Ascending aorta (tissue), 2 donors: ENCODE data around the gene PCID2. TPM values are rescaled to one million over a fixed set of nuclear protein-coding genes. Genes with fewer than 3 reads are reported as not detected.

Source experiments
- DNase-seq, 2 donors: peaks; one replicate each; pipeline ENCODE4 v3.0.0-alpha.2; 2019; ENCODE audit warnings: low spot score in 2 of 2
- H3K27ac ChIP-seq, 2 donors: fragments of 200-600 bp; sonication (generic); one replicate each; pipeline ENCODE4 v1.5.1; 2016 to 2017; ENCODE audit warnings: mild to moderate bottlenecking in 1 of 2
- H3K27me3 ChIP-seq: fragments of 200-600 bp; sonication (generic); one replicate; pipeline ENCODE4 v1.5.1; 2017
- H3K36me3 ChIP-seq, 2 donors: fragments of 200-600 bp; sonication (generic); one replicate each; pipeline ENCODE4 v1.5.1; 2016
- H3K4me1 ChIP-seq, 2 donors: fragments of 200-600 bp; sonication (generic); one replicate each; pipeline ENCODE4 v1.5.1; 2016 to 2017; ENCODE audit warnings: mild to moderate bottlenecking in 1 of 2
- H3K4me3 ChIP-seq, 2 donors: fragments of 200-600 bp; sonication (generic); one replicate each; pipeline ENCODE4 v1.5.1; 2016 to 2017; ENCODE audit warnings: mild to moderate bottlenecking in 1 of 2
- H3K9me3 ChIP-seq, 2 donors: fragments of 200-600 bp; sonication (generic); one replicate each; pipeline ENCODE4 v1.5.1; 2016
- CTCF ChIP-seq, 3 experiments: fragments of 200-600 bp in 2 of 3; fragments of 450-650 bp in 1 of 3; sonication (generic) in 2 of 3; IDR thresholded peaks; one replicate each; pipeline ENCODE4 v1.5.1; 2016 to 2019; ENCODE audit warnings: antibody characterized with exemption in 3 of 3, mild to moderate bottlenecking in 1 of 3, moderate library complexity in 1 of 3
- intact Hi-C: fragments of 100-400 bp; cut with DNase I; formaldehyde crosslinking; loops from one replicate; pipeline ENCODE4 v1.15.1; 2023
- total RNA-seq: library from RNA; depleted of rRNA; stranded (reverse); fragments of >200 nt; gene quantifications from one replicate; pipeline ENCODE4 v1.1.0, GENCODE V29; 2016

PCID2 gene
- total RNA-seq, 1 donor from 2014 or later = 50.8 TPM

GRCh38 chr13:113135281-113135760 is 73.1 kb downstream of the PCID2 start:
- Histone ChIP-seq H3K4me1 (no peaks in the 10 kb centered on the region), H3K27ac (no peak overlapping the region), H3K27me3 (no peaks in the 10 kb centered on the region), H3K9me3 (no peaks in the 10 kb centered on the region), H3K4me3 (no peak overlapping the region), H3K36me3 (no peaks in the 10 kb centered on the region)
- TF ChIP-seq CTCF (IDR thresholded peaks at IDR 0.05) = no peak
- intact Hi-C loops = no loop called here
- DNase-seq = no peak

DNA sequence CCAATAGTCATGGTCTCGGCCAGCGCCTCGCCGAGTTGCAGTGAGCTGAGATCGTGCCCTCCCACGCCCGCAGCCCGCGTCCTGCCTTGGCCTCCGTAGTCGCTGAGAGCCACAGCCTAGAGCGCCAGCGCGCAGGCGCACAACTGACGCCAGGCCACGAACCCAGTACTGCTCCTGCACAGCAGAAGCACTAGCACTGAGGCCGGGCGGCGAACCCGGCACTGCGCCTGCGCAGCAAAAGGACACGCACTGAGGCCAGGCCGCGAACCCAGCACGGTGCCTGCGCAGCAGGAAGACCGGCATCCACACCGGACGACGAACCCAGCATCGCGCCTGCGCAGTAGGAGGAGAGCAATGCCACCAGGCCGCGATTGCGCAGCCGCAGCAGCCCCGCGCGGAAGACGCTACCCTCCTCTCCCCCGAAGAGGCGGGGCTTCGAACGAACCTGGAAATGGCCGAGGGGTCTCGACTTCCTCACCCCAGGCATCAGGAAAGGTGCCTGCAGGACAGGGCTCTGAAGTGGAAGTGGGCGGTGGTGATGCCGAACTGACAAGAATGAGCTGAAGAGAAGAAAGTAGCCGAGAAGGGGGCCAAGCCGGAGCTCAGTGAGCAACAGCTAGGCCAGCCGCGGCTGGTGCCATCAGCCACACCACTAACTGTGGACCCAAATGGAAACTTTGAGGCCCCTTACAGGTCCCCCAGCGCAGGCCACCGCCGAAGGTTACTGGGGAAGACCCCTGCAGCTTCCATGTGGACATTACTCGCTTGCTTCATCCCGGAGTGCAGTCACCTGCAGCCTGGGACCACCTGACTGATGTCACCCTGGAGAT is 78.3 kb downstream of the PCID2 start:
- intact Hi-C loops = no loop called here
- no peak for TF ChIP-seq CTCF (IDR thresholded peaks at IDR 0.05)
- no peaks in the 10 kb centered on the region for H3K36me3 ChIP-seq
- DNase-seq = peak in 1 of 2 donors; percentile 59
- no peaks in the 10 kb centered on the region for H3K4me1 ChIP-seq
- no peaks in the 10 kb centered on the region for H3K27me3 ChIP-seq
- peak overlapping the region; percentile 35 to 39 for H3K4me3 ChIP-seq
- no peaks in the 10 kb centered on the region for H3K9me3 ChIP-seq
- H3K27ac ChIP-seq = no peak overlapping the region

DNA sequence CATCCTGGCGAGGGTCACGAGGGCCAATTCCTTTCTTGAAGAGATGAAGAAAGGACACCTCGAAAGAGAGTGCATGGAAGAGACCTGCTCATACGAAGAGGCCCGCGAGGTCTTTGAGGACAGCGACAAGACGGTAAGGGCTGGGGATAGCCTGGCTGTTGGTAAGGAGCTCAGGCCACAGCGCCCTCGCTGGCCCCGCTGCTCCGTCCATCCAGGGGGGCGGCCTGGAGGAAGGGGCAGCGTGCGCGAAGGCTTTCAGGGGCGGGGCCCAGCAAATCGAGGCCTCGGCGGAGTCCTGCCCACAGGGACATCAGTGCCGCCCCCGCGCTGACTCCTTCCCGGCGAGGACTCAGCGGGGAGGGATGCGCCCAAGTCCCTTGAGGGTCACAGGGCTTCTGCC is 79.0 kb downstream of the PCID2 start:
- Histone ChIP-seq H3K4me1 (no peaks in the 10 kb centered on the region), H3K27me3 (no peaks in the 10 kb centered on the region), H3K4me3 (peak overlapping the region in 1 of 2 donors; percentile 35), H3K9me3 (no peaks in the 10 kb centered on the region), H3K36me3 (no peaks in the 10 kb centered on the region), H3K27ac (no peak overlapping the region)
- intact Hi-C loops = no loop called here
- DNase-seq = peak in 1 of 2 donors; percentile 53
- no peak for TF ChIP-seq CTCF (IDR thresholded peaks at IDR 0.05)

Other genes with a start within 250 kb of the PCID2 start
- gene MCF2L, start 239.5 kb downstream of the PCID2 start, total RNA-seq = 112 TPM
- gene F7, start 102.9 kb downstream of the PCID2 start, total RNA-seq = 0.85 TPM
- 15.8 TPM for gene F10, start 85.9 kb downstream of the PCID2 start, total RNA-seq
- gene PROZ, start 50.0 kb downstream of the PCID2 start, total RNA-seq = not detected
- 208 TPM for gene CUL4A, start 944 bp upstream of the PCID2 start, total RNA-seq
- 126 TPM for gene LAMP1, start 88.6 kb upstream of the PCID2 start, total RNA-seq
- gene GRTP1, start 155.5 kb upstream of the PCID2 start, total RNA-seq = 15.4 TPM
- gene ADPRHL1, start 244.8 kb upstream of the PCID2 start, total RNA-seq = 11.3 TPM